ENCODE data around the gene PLPP4. TPM values are rescaled to one million over a fixed set of nuclear protein-coding genes. Genes with fewer than 3 reads are reported as not detected.

PLPP4 gene
- total RNA-seq, 1 donor from 2014 or later = 3.7 TPM

GRCh38 chr10:120583424-120584108 is 126.5 kb downstream of the PLPP4 start:
- no peak for TF ChIP-seq CTCF (conservative IDR thresholded peaks at IDR 0.05; ENCODE audit: low read depth, low read length)
- no peak for DNase-seq (ENCODE audit: low read depth)
- H3K4me3 ChIP-seq (ENCODE audit: low read depth, low read length) = no peak overlapping the region

GRCh38 chr10:120584786-120585185 is 127.8 kb downstream of the PLPP4 start:
- H3K4me3 ChIP-seq (ENCODE audit: low read depth, low read length) = no peak overlapping the region
- TF ChIP-seq CTCF (conservative IDR thresholded peaks at IDR 0.05; ENCODE audit: low read depth, low read length) = no peak
- peak; percentile 81 for DNase-seq (ENCODE audit: low read depth)

- no peak overlapping the region for H3K4me3 ChIP-seq (ENCODE audit: low read depth, low read length)
- TF ChIP-seq CTCF (conservative IDR thresholded peaks at IDR 0.05; ENCODE audit: low read depth, low read length) = no peak
- peak; percentile 97 for DNase-seq (ENCODE audit: low read depth)
Observed at GRCh38 chr10:120586471-120586872, 129.4 kb downstream of the PLPP4 start.

GRCh38 chr10:120587061-120587460 is 130.0 kb downstream of the PLPP4 start:
- no peak for DNase-seq (ENCODE audit: low read depth)
- no peak for TF ChIP-seq CTCF (conservative IDR thresholded peaks at IDR 0.05; ENCODE audit: low read depth, low read length)
- H3K4me3 ChIP-seq (ENCODE audit: low read depth, low read length) = no peak overlapping the region

- H3K4me3 ChIP-seq (ENCODE audit: low read depth, low read length) = no peak overlapping the region
- no peak for DNase-seq (ENCODE audit: low read depth)
- no peak for TF ChIP-seq CTCF (conservative IDR thresholded peaks at IDR 0.05; ENCODE audit: low read depth, low read length)
Observed at GRCh38 chr10:120588311-120588710, 131.3 kb downstream of the PLPP4 start.

- no peak for TF ChIP-seq CTCF (conservative IDR thresholded peaks at IDR 0.05; ENCODE audit: low read depth, low read length)
- DNase-seq (ENCODE audit: low read depth) = no peak
- H3K4me3 ChIP-seq (ENCODE audit: low read depth, low read length) = no peak overlapping the region
Observed at GRCh38 chr10:120593693-120594092, 136.7 kb downstream of the PLPP4 start.

GRCh38 chr10:120597902-120598301 is 140.9 kb downstream of the PLPP4 start:
- no peak for TF ChIP-seq CTCF (conservative IDR thresholded peaks at IDR 0.05; ENCODE audit: low read depth, low read length)
- H3K4me3 ChIP-seq (ENCODE audit: low read depth, low read length) = no peak overlapping the region
- DNase-seq (ENCODE audit: low read depth) = no peak
